AG10803 (cell line): Measurements from ENCODE around the gene ZNF814.

Experiments used
- DNase-seq: peaks from one replicate; pipeline ENCODE4 v3.0.0; 2010; ENCODE audit warnings: low read depth
- H3K4me3 ChIP-seq: 2 replicates; pipeline ENCODE4 v1.5.1; 2011; ENCODE audit warnings: mild to moderate bottlenecking, low read length, control low read depth
- TF ChIP-seq, protein P1 (sequence below): conservative IDR thresholded peaks from 2 replicates; pipeline ENCODE4 v1.5.1; 2011; ENCODE audit warnings: mild to moderate bottlenecking, low read length, control low read depth, inconsistent platforms

ZNF814 gene

DNA sequence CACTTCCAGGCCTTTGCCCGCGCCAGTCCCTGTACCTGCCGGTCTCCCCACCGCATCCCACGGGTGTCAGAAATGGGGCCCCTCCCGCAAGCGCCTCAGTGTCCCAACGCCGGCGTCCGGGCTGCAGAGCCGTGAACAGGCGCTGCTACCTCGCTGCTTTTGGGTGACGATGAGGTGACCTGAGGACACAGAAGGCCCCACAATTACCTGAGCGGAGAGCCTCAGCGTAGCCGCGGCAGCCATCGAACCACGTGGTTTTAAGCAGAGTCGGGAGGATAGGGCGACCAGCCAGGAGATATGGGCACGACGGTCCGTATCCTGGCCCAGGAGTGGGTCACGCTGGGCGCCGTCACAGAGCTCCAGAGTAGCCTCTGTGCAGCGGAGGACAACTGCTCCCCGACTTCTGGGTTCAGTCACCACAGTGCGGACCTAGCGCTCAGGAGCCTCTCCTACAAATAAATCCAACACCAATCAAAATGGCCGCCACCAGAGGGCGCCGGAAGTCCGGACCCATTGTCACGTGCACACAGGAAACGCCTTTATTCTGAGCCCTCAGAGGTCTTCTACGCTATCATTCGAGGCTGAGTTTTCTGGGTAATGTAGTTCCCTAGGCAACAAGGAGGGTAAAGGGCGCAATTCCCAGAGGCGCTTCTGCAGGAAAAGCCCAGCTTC lies at the start of gene ZNF814:
Gene ZNF814 (minus strand): TSS at position 478 of the 672 bp plus-strand sequence. CDS start 235 bp downstream, at position 243.
- peak within 1 kb of the TSS; percentile 92 for H3K4me3 ChIP-seq
- DNase-seq = peak; percentile 79
- TF ChIP-seq, protein P1, sequence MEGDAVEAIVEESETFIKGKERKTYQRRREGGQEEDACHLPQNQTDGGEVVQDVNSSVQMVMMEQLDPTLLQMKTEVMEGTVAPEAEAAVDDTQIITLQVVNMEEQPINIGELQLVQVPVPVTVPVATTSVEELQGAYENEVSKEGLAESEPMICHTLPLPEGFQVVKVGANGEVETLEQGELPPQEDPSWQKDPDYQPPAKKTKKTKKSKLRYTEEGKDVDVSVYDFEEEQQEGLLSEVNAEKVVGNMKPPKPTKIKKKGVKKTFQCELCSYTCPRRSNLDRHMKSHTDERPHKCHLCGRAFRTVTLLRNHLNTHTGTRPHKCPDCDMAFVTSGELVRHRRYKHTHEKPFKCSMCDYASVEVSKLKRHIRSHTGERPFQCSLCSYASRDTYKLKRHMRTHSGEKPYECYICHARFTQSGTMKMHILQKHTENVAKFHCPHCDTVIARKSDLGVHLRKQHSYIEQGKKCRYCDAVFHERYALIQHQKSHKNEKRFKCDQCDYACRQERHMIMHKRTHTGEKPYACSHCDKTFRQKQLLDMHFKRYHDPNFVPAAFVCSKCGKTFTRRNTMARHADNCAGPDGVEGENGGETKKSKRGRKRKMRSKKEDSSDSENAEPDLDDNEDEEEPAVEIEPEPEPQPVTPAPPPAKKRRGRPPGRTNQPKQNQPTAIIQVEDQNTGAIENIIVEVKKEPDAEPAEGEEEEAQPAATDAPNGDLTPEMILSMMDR = peak; percentile 41

DNA sequence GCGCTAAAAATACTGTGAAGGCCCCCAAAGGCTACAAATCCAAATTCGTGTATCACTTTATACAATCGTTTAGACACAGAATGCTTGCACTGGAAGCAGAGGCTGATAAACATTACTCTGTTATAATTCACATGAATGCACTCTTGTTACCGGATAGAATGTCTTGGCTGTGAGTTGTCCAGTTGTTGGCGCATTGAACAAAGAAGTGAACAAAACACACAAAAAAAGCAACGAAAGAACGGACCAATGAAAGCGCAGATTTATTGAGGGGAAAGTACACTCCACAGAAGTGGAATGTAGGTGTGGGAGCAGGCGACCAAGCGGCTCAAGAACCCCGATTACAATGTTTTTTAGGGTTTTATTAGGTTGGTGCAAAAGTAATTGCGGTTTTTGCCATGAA lies 46.9 kb upstream of the ZNF814 start:
- TF ChIP-seq, protein P1 = no peak
- no peak for DNase-seq
- no peak overlapping the region for H3K4me3 ChIP-seq

DNA sequence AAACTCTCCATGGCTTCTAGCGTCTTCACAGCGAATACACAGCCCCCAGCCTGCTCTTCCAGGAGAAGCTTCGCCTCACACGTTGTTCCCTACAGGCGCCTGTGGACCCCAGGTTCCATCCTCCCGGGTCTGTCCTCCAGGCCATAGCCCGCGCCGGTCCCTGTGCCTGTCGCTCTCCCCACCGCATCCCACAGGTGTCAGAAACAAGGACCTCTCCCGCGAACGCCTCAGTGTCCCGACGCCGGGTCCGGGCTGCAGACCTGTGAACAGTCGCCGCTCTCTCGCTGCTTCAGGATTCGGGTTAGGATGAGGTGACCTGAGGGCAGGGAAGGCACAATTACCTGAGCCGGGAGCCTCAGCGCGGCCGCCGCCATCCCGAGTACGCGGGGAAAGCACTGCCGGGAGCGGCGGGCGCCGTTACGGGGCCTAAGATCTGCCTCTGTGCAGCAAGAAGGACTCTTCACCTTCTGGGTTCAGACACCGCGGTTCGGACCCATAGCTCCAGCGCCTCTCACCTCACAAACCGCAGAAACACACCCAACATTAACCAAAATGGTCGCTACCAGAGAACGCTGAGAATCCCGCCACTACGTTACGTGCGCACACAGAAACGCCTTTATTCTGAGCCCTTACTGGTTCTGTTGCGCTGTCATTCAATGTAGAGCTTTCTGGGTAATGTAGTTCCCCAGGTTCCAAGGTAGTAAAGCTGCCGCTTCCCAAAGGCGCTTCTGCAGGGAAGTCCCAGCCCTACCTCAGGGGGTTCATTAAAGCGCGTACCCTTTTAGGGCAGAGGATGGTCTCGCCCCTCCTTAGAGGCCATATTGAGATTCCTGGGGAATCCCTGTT lies 46.2 kb upstream of the ZNF814 start, which contains the start of gene ZNF418:
Gene ZNF418 (minus strand): TSS at position 583 of the 846 bp plus-strand sequence. CDS start 1,580 bp downstream, outside the sequence.
- TF ChIP-seq, protein P1 = no peak
- peak within 1 kb of the TSS; percentile 80 for H3K4me3 ChIP-seq
- DNase-seq = peak; percentile 81

DNA sequence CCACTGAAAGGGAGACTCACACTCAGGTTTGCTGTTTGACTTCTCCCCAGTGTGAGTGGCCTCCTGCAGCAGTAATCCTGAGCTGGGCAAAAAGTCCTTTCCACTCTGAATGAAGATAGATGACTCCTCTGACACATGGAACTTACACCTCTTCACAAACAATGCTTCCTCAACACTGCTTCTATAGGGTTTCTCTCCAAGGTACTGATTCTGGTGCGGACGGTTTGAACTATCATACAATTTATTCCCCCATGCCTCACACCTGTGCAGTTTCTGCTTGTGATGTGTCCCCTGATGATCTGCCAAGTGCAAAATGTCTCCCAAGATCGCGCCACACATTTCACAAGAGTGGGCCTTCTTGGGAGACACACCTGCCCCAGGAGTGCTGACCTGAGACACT lies 38.8 kb upstream of the ZNF814 start:
- H3K4me3 ChIP-seq = no peak overlapping the region
- TF ChIP-seq, protein P1 = no peak
- DNase-seq = no peak

DNA sequence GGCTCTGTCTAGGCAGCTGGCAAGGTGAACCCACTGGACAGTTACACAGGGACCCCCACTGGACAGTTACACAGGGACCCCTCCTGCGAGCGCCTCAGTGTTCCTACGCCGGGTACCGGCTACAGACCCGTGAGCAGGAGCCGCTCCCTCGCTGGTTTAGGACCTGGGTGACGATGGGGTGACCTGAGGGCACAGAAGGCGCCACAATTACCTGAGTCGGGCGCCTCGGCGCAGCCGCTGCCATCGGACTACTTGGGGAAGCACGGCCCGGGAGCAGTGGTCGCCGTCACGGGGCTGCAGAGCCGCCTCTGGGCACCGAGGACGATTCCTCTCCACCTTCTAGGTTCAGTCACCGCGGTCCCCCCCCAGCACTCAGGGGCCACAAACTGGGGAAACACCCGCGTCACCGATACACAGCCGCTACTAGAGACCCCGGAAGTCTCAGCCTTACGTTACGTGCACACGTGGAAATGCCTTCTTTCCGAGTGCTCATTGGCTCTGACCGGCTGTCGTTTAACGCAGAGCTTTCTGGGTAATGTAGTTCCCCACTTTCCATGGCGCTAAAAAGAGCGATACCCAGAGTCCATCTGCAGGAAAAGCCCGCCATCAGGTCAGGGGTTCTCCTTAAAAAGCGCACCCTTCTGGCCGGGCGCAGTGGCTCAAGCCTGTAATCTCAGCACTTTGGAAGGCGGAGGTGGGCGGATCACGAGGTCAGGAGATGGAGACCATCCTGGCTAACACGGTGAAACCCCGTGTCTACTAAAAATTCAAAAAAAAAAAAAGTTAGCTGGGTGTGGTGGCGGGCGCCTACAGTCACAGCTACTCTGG lies 27.5 kb upstream of the ZNF814 start, which contains the start of gene ZNF417:
Gene ZNF417 (minus strand): TSS at position 425 of the 828 bp plus-strand sequence. CDS start 181 bp downstream, at position 244.
- TF ChIP-seq, protein P1 = peak; percentile 48
- peak; percentile 93 for DNase-seq
- H3K4me3 ChIP-seq = peak within 1 kb of the TSS; percentile 84

DNA sequence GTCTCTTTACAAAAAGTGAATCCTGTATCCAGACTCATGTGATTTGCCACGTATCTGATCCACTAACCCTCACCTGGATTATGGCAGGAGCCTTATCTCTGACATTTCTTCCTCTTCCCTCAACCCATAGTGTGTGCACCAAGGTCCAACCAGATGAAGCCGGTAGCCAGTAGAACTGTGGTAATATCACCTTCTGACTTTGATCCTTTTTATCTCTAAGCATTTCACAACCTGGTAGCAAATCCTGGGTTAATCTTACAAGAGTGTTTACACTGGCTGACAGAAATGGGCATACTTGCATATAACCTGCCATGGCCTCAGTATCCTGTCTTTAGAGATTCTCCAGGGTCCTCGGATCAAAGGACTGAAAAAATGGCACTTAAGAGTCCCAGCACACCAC lies 25.7 kb upstream of the ZNF814 start:
- TF ChIP-seq, protein P1 = no peak

More for the DNA sequence above, 25.7 kb upstream of the ZNF814 start:
- no peak for DNase-seq
- no peak overlapping the region for H3K4me3 ChIP-seq
